H9 (cell line): Measurements from ENCODE around the gene PDE1C. TPM values are rescaled to one million over a fixed set of nuclear protein-coding genes. Genes with fewer than 3 reads are reported as not detected.

Experiments used
- DNase-seq: peaks from one replicate; pipeline ENCODE4 v3.0.0-alpha.2; 2017
- H2AFZ ChIP-seq: one replicate; pipeline ENCODE4 v1.6.1; 2013; ENCODE audit warnings: mild to moderate bottlenecking, low read length, control low read depth, moderate library complexity
- H2AK5ac ChIP-seq: 2 replicates; pipeline ENCODE4 v1.6.1; 2013; ENCODE audit warnings: low read length, control low read depth, mixed read lengths; ENCODE audit not compliant: insufficient read length
- H2BK120ac ChIP-seq: one replicate; pipeline ENCODE4 v1.6.1; 2013; ENCODE audit warnings: low read depth, mild to moderate bottlenecking, low read length, control low read depth, inconsistent platforms; ENCODE audit not compliant: poor library complexity, severe bottlenecking
- H2BK12ac ChIP-seq: 2 replicates; pipeline ENCODE4 v1.6.1; 2013; ENCODE audit warnings: low read length, control low read depth, mixed read lengths, low read depth; ENCODE audit not compliant: insufficient read length
- H2BK15ac ChIP-seq: 2 replicates; pipeline ENCODE4 v1.6.1; 2013; ENCODE audit warnings: low read depth, low read length, control low read depth
- H2BK20ac ChIP-seq: one replicate; pipeline ENCODE4 v1.6.1; 2013; ENCODE audit warnings: low read depth, mild to moderate bottlenecking, low read length, control low read depth, inconsistent platforms; ENCODE audit not compliant: poor library complexity, severe bottlenecking
- H2BK5ac ChIP-seq: 2 replicates; pipeline ENCODE4 v1.6.1; 2013; ENCODE audit warnings: low read length, control low read depth, mixed read lengths; ENCODE audit not compliant: insufficient read length
- H3K14ac ChIP-seq: 2 replicates; pipeline ENCODE4 v1.6.1; 2013; ENCODE audit warnings: low read length, control low read depth; ENCODE audit not compliant: insufficient read depth
- H3K18ac ChIP-seq: 2 replicates; pipeline ENCODE4 v1.6.1; 2013; ENCODE audit warnings: low read depth, mild to moderate bottlenecking, mixed read lengths, low read length, control low read depth; ENCODE audit not compliant: insufficient read length
- H3K23ac ChIP-seq: 2 replicates; pipeline ENCODE4 v1.6.1; 2013; ENCODE audit warnings: low read length, control low read depth, mixed read lengths, low read depth; ENCODE audit not compliant: insufficient read length
- H3K23me2 ChIP-seq: 2 replicates; pipeline ENCODE4 v1.6.1; 2013; ENCODE audit warnings: low read depth, mild to moderate bottlenecking, mixed read lengths, low read length, control low read depth; ENCODE audit not compliant: insufficient read length, poor library complexity, severe bottlenecking
- H3K27ac ChIP-seq: 2 replicates; pipeline ENCODE4 v1.5.1; 2013; ENCODE audit warnings: low read length, control low read depth, mixed read lengths, low read depth; ENCODE audit not compliant: insufficient read length
- H3K27me3 ChIP-seq: 2 replicates; pipeline ENCODE4 v1.6.1; 2013; ENCODE audit warnings: low read length, control low read depth, inconsistent platforms; ENCODE audit not compliant: insufficient read depth
- H3K4ac ChIP-seq: 2 replicates; pipeline ENCODE4 v1.6.1; 2013; ENCODE audit warnings: low read depth, mild to moderate bottlenecking, control low read depth, inconsistent platforms, low read length, moderate library complexity
- H3K4me1 ChIP-seq: 2 replicates; pipeline ENCODE4 v1.6.1; 2013; ENCODE audit warnings: low read length, control low read depth, inconsistent platforms; ENCODE audit not compliant: insufficient read depth
- H3K4me2 ChIP-seq: 2 replicates; pipeline ENCODE4 v1.6.1; 2013; ENCODE audit warnings: low read length, control low read depth, mixed read lengths; ENCODE audit not compliant: insufficient read length, insufficient read depth
- H3K56ac ChIP-seq: 2 replicates; pipeline ENCODE4 v1.6.1; 2013; ENCODE audit warnings: low read depth, mild to moderate bottlenecking, mixed read lengths, low read length, control low read depth; ENCODE audit not compliant: insufficient read length
- H3K79me1 ChIP-seq: 2 replicates; pipeline ENCODE4 v1.6.1; 2013; ENCODE audit warnings: low read depth, mild to moderate bottlenecking, moderate library complexity, low read length, control low read depth, inconsistent platforms; ENCODE audit not compliant: insufficient read depth, poor library complexity, severe bottlenecking
- H3K79me2 ChIP-seq: 2 replicates; pipeline ENCODE4 v1.6.1; 2013; ENCODE audit warnings: low read length, control low read depth, inconsistent platforms; ENCODE audit not compliant: insufficient read depth
- H3K9ac ChIP-seq: 2 replicates; pipeline ENCODE4 v1.6.1; 2013; ENCODE audit warnings: low read length, control low read depth, mixed read lengths; ENCODE audit not compliant: insufficient read length; ENCODE audit errors: extremely low read depth
- H3K9me3 ChIP-seq: one replicate; pipeline ENCODE4 v1.6.1; 2013; ENCODE audit warnings: low read depth, low read length, inconsistent platforms; ENCODE audit not compliant: control insufficient read depth
- H3T11ph ChIP-seq: one replicate; pipeline ENCODE4 v1.6.1; 2013; ENCODE audit warnings: mild to moderate bottlenecking, low read length, control low read depth, inconsistent platforms
- H4K20me1 ChIP-seq: one replicate; pipeline ENCODE4 v1.6.1; 2013; ENCODE audit not compliant: control insufficient read depth, insufficient read length, insufficient read depth
- H4K5ac ChIP-seq: 2 replicates; pipeline ENCODE4 v1.6.1; 2013; ENCODE audit warnings: low read depth, mild to moderate bottlenecking, mixed read lengths, low read length, control low read depth; ENCODE audit not compliant: insufficient read length
- H4K8ac ChIP-seq: replicated peaks from 2 replicates; pipeline ENCODE4 v1.6.1; 2013; ENCODE audit warnings: low read length, control low read depth, mixed read lengths, low read depth; ENCODE audit not compliant: insufficient read length
- H4K91ac ChIP-seq: 2 replicates; pipeline ENCODE4 v1.6.1; 2013; ENCODE audit warnings: low read depth, mild to moderate bottlenecking, moderate library complexity, mixed read lengths, low read length, control low read depth; ENCODE audit not compliant: insufficient read length
- H3K27ac Mint-ChIP-seq, 3 experiments: 2 replicates in 2 of 3; 3 replicates in 1 of 3; pipeline ENCODE4 v1.8.0; 2020 to 2021; ENCODE audit warnings: mixed read lengths in 3 of 3, mild to moderate bottlenecking in 1 of 3, moderate library complexity in 1 of 3
- H3K27me3 Mint-ChIP-seq: 2 replicates; pipeline ENCODE4 v1.8.0; 2021; ENCODE audit warnings: low read depth, mild to moderate bottlenecking, moderate library complexity, mixed read lengths
- H3K36me3 Mint-ChIP-seq, 3 experiments: 2 replicates in 2 of 3; 3 replicates in 1 of 3; pipeline ENCODE4 v1.8.0; 2020 to 2021; ENCODE audit warnings: low read depth in 3 of 3, mixed read lengths in 3 of 3; ENCODE audit not compliant: insufficient read depth in 1 of 3
- H3K4me1 Mint-ChIP-seq, 2 experiments: 2 replicates each; pipeline ENCODE4 v1.8.0; 2020; ENCODE audit warnings: mixed read lengths in 2 of 2
- H3K4me3 Mint-ChIP-seq, 2 experiments: 2 replicates in 1 of 2; 3 replicates in 1 of 2; pipeline ENCODE4 v1.8.0; 2020 to 2021; ENCODE audit warnings: mild to moderate bottlenecking in 2 of 2, mixed read lengths in 2 of 2, moderate library complexity in 1 of 2
- H3K9me3 Mint-ChIP-seq, 2 experiments: 2 replicates in 1 of 2; 3 replicates in 1 of 2; pipeline ENCODE4 v1.8.0; 2020; ENCODE audit warnings: mild to moderate bottlenecking in 2 of 2, mixed read lengths in 2 of 2, moderate library complexity in 1 of 2
- WGBS: extraction: QIAGEN DNeasy Blood & Tissue Kit; methylation state at CpG from one replicate; pipeline ENCODE4 v1.1.7; 2013; ENCODE audit warnings: missing lambda C conversion rate, low lambda C conversion rate, mixed read lengths; ENCODE audit not compliant: insufficient read length; ENCODE audit errors: extremely low coverage; 5-methylcytosine and 5-hydroxymethylcytosine counted together
- total RNA-seq: library from RNA; stranded (reverse); gene quantifications from 2 replicates; pipeline ENCODE4 v1.2.1, GENCODE V29; 2021
- TF ChIP-seq, protein P1 (sequence below): fragments of 200-600 bp; sonication (generic); conservative IDR thresholded peaks from 3 replicates; pipeline ENCODE4 v1.8.0; 2021; ENCODE audit warnings: antibody characterized with exemption, mild to moderate bottlenecking

The PDE1C gene
- total RNA-seq, 1 experiment from 2014 or later, result 0.17 TPM

DNA sequence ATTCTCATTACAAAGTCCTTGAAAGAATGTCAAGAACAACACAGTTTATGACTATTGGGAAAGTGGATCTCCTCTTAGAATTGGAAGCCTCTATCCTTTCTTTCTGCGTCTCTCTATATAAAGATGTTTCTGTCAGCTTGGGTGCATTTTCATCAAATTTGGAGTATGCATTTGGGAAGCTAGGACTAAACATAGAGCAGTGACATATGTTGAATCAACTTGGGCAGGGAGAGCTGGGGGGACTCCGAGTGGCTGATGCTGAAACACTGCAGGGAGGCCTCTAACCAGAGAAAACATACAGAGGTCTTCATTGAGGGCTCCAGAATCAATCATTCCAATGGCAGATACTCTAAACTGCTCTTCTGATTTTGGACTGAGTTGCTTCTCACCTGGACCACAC is 147.4 kb downstream of the PDE1C start:
- no CpG with 5 or more reads among the region's 2 CpGs for WGBS
- H3K27me3 Mint-ChIP-seq, result peaks cover 29% of the 10 kb centered on the region
- no peak overlapping the region for H3K4me2 ChIP-seq

More for the DNA sequence above, 147.4 kb downstream of the PDE1C start:
- Histone ChIP-seq H2BK120ac (no peak overlapping the region), H4K8ac (no peak overlapping the region), H3K27me3 (no peaks in the 10 kb centered on the region), H2BK20ac (no peak overlapping the region), H2AK5ac (no peak overlapping the region), H3K23ac (no peak overlapping the region), H4K5ac (no peak overlapping the region), H3K23me2 (no peaks in the 10 kb centered on the region), H4K91ac (no peak overlapping the region), H2AFZ (no peak overlapping the region), H3T11ph (no peak overlapping the region), H3K4ac (no peak overlapping the region), H3K79me1 (no peaks in the 10 kb centered on the region), H2BK15ac (no peak overlapping the region), H3K27ac (no peak overlapping the region), H4K20me1 (no peaks in the 10 kb centered on the region), H3K14ac (no peak overlapping the region), H3K9me3 (no peaks in the 10 kb centered on the region), H2BK5ac (no peak overlapping the region), H3K79me2 (no peaks in the 10 kb centered on the region), H2BK12ac (no peak overlapping the region), H3K56ac (no peak overlapping the region), H3K4me1 (no peaks in the 10 kb centered on the region), H3K18ac (no peak overlapping the region), H3K9ac (no peak overlapping the region)
- Mint-ChIP-seq H3K9me3 (no peaks in the 10 kb centered on the region), H3K36me3 (no peaks in the 10 kb centered on the region), H3K4me3 (no peak overlapping the region), H3K4me1 (0 out of 4 replicates have a peak, but pooled peaks cover 0 to 3% of the 10 kb centered on the region in 2 experiments), H3K27ac (no peak overlapping the region)
- no peak for DNase-seq
- TF ChIP-seq, protein P1, sequence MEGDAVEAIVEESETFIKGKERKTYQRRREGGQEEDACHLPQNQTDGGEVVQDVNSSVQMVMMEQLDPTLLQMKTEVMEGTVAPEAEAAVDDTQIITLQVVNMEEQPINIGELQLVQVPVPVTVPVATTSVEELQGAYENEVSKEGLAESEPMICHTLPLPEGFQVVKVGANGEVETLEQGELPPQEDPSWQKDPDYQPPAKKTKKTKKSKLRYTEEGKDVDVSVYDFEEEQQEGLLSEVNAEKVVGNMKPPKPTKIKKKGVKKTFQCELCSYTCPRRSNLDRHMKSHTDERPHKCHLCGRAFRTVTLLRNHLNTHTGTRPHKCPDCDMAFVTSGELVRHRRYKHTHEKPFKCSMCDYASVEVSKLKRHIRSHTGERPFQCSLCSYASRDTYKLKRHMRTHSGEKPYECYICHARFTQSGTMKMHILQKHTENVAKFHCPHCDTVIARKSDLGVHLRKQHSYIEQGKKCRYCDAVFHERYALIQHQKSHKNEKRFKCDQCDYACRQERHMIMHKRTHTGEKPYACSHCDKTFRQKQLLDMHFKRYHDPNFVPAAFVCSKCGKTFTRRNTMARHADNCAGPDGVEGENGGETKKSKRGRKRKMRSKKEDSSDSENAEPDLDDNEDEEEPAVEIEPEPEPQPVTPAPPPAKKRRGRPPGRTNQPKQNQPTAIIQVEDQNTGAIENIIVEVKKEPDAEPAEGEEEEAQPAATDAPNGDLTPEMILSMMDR, result no peak
